ENCODE results near the gene PPP4R4.
A peak's percentile ranks its signal among the peaks of the same experiment; 100 is the strongest.
"Not testable (repeated sequence)": the region's sequence is repeated elsewhere in the genome, so short reads cannot be mapped to it uniquely, and the experiment has no call there.

The PPP4R4 gene

DNA sequence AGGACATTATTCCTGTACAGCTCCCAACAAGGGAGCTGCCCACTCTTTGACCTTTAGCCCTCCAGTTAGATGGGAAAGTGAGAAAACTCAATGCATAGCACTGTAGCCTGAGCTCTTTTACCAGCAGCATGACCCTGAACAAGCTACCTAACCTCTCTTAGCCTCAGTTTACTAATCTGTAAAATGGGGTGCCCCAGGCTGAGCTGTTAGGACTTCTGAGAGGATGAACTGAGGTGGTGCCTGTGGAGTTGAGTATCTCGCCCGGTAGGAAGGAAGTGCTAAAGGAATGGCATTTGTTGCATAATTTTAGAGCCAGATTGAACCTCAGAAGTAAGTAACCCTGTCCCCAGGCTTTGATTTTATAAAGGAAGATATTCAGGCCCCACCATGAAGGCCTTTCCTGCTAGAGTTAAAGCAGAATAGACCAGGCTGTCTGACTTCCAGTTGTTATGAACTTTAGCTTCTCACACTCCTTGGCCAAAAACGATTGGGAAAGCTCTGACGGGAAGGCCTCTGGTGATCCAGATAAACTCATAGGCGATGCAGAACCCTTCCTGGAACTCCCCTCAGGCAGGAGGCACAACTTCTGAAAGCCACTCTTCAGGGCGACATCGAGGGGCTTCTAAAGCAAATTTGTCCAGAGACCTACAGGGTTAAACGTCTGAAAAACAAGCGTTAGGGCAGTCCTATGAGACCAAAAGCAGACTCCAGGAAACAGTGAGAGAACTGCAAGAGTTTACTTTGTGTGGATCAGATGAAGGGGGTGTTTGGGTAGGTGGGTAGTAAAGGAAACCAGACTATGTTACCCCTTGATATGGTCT, 121.4 kb downstream of the PPP4R4 start:
- Histone ChIP-seq H3K4me3 (no peak overlapping the region), H3K27ac (no peak overlapping the region)

DNA sequence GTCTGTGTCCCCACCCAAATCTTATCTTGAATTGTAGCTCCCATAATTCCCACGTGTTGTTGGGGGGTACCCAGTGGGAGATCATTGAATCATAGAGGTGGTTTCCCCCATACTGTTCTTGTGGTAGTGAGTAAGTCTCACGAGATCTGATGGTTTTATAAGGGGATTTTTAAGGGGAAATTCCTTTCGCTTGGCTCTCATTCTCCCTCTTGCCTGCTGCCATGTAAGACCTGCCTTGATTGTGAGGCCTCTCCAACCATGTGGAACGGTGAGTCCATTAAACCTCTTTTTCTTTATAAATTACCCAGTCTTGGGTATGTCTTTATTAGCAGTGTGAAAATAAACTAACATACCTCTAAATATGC, 122.0 kb downstream of the PPP4R4 start:
- H3K27ac ChIP-seq, H3K4me3 ChIP-seq: not testable (repeated sequence)

DNA sequence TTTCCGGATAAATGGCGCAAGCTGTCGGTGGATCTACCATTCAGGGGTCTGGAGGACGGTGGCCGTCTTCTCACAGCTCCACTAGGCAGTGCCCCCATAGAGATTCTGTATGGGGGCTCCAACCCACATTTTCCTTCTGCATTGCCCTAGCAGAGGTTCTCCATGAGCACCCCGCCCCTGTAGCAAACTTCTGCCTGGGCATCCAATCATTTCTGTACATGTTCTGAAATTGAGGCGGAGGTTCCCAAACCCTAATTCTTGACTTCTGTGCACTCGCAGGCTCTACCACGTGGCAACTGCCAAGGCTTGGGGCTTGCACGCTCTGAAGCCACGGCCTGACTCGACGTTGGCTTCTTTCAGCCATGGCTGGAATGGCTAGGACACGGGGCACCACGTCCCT, 124.0 kb downstream of the PPP4R4 start:
- Histone ChIP-seq H3K4me3 (no peak overlapping the region), H3K27ac (no peak overlapping the region)

DNA sequence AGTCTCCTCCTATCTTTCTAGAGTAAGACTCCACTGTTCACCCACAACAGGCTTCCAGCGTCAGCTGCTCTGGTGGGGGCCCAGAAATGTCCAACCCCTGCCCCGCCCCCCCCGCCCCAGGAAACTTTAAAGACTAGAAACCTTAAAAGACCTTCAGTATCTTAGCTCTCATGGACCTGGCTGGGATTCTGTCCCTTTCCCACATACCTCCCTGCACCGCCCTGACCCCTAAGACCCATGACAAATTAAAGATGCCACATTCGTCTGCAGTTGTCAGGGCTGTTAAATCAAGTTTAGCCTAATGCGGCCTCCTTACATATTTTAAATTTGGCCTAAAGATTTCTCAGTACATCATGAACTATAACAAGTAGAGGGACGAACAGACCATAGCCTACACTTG, 129.0 kb downstream of the PPP4R4 start:
- Histone ChIP-seq H3K4me3 (no peak overlapping the region), H3K27ac (no peak overlapping the region)

DNA sequence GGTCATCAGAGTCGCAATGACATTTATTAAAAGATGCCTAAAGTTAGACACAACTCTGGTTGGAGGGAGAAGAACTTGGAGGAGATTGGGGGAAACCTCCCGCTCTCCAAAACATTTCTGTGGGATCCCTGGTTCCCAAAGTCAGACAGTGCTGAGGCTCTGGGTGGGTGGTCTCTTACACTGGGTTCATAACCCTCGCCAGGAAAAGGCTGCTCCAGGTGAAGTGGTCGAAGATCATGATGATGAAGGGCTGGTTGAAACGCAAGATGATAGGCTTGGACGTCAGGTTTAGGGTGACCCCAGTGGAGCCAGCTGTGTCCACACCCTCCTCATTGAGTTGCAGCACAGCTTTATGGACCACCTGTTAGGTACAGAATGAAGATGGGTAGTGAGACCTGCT, 130.1 kb downstream of the PPP4R4 start:
- Histone ChIP-seq H3K27ac (no peak overlapping the region), H3K4me3 (no peak overlapping the region)

DNA sequence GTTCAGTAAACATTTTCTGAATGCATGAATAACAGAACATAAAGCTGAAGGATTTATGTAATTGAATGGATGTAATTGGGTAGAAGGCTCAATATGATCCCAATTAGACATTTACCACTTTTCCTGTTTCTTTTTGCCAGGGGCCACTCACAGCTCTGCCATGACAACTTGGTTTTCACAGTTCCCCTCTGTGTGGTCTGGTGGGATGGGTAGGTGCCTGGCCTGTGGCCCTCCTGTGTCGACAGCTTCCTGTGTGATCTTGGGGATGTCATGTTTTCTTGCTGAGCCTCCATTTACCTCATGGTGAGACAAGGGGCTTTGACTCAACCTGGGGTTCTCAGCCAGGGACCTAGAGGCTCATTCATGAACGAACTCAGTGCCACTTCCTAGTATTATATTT, 131.5 kb downstream of the PPP4R4 start:
- no peak overlapping the region for H3K4me3 ChIP-seq
- no peak overlapping the region for H3K27ac ChIP-seq

DNA sequence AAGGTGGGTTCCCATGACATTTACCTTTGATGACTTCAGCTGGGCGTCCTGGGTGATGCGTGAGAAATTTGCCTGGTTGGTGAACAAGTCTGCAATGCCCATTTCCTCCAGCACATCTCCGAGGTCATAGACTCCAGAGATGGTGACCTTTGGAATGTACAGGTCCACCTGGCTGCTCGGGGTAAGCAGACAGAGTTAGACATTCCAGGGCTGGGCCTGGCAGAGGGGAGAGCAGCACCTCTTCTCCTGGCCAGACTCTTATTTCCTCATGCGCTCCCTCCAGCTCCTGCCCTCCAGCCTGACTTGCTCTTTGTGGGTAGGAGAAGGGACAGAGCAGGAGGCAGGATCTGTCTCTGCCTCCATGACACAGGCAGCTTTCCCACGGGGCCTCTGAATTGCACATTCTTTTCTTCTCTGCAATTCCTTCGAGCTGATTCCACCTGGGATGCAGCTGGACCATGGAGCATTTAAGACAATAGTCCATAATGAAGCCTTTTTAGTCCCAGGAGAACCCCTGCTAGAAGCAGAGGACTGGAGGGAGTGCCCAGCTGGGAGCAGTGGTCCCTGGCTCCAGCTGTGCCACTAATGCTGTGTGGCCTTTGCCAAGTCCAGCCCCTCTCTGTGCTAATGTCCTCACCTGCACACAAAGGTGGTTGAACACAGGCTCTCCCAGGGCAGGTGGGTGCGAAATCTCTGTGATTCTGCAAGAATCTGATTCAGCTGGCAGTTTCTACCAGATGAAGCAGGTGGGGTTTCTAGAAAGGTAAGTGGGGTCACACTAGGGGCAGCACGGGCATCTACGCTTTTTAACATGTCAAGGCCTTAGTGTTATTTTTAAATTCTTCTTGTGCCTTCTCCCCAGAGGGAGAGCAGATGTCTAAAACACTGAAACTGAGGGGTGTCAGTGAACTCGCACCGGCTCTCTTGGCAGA, 132.2 kb downstream of the PPP4R4 start:
- Histone ChIP-seq H3K27ac (no peak overlapping the region), H3K4me3 (no peak overlapping the region)

DNA sequence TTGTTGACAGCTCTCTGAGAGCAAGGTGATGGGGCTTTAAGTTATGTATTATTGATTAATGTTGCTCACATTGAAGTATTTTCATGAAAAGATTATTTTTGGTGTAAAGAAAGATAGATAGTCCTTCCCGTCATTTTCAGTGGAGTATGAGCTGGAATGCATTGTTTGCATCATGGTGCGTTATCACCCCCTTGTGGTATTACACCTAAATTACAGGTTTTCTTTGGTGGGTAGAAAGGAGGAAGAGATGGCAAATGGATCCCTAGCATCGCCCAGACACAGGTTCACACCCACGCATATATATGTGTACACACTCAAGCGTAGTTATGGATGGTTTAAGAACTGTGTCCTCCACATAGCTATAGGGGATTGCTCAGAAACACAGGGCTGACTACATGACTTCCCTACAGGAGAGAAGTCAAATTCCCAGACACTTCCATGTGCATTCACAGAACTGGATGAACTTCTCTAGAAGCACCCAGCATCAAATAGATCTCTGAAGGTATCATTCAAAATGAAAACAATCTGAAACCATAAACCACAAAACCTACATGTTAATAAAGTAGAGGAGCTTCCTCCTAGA, 133.4 kb downstream of the PPP4R4 start:
- no peak overlapping the region for H3K27ac ChIP-seq
- H3K4me3 ChIP-seq = no peak overlapping the region

DNA sequence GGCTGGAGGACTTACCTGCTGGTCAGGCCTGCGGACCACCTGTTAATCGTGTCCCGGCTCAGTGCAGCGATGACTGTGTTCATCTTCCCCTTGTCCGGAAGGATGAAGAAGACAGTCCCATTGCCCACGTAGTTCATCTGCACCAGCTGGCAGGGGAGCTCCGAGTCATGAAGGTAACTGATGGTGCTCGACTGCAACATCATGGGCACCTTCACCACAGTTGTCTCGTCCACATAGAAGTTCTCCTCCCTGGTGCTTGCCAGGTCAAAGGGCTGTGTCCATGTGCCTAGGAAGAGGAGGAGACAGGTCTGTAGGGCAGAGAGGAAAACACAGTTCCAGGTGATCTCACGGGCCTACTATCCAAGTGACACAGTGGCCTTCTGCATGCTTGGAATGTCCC, 135.6 kb downstream of the PPP4R4 start:
- H3K4me3 ChIP-seq = no peak overlapping the region
- H3K27ac ChIP-seq = no peak overlapping the region

DNA sequence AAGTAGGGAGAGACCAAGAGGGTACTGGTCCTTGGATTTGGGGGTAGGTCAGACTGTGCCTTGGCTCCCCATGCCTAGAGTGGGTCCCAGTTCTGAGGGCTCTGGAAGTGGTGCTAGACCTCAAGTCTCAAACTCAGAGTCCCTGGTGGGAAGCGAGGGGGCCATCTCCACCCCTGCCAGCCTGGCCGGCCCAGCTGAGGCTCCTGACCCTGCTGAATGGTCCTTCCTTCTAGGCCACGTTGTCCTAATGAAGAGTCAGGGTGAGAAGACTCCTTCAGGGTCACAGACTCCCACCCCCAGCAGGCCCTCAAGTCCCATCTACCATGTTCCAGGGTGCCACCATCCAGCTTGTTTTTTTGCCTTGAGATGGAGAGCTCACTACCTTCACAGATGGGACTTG, 136.1 kb downstream of the PPP4R4 start:
- Histone ChIP-seq H3K27ac (no peak overlapping the region), H3K4me3 (no peak overlapping the region)

DNA sequence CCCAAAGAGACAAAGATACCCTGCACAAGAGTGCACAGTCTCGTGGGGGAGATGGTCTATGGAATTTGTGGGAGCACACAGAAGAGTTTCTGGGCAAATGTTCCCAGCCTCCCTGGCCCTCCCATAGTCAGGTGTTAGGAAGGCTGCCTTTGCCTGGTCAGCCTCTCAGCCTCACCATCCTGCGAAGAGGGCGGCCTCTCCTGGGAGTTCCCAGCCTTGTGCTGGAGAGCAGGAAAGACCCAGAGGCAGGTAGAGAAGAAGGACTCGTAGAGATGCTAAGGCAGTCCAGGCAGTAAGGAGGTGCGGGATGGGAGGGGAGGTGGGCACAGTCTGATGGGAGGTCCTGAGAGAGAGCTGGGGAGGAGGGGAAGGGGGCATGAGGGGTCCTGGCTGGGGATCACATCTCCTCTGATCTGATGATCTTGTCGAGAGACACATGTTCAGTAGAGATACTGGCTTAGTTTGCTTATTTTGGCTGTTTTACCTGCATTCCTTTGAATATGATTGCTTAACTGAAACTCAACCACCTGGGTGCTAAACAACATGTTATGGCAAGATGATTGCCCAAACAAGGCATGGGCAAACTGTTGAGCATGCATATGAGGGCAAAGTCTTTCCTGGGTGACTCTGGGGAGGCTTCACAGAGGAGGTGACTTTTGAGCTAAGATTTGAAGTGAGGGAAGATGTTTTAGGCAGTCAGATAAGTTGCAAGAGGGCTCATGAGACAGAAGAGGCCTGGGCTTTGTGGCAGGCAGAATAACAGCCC, 138.5 kb downstream of the PPP4R4 start:
- H3K27ac ChIP-seq = no peak overlapping the region
- no peak overlapping the region for H3K4me3 ChIP-seq

DNA sequence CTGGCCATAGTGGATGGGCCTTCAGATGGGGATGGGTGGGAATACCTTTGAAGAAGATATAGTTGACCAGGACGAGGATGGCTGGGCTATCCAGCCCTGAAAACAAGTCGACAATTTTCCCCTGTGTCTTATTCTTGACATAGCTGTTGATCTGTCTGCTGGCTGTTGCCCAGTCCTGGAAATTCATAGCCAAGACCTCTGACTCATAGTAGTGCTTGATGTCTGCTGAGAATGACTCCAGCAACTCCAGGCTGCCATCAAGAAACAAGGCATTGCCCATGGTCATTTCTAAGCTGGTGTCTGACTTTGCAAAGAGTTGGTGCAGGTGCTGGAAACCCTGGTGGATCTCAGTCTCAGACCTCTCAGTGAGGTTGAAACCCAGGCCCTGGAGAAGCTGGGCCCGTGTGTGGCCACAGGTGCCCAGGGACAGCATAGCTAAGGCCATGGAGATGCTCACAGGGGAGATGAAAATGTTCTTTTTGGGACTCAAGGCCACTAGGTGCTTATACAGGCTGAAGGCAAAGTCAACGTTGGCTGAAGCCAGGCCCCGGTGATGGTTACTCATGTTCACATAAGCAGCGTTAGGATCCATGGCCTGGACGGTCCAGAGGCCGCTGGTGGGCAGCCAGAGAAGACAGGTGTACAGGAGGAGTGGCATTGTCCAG, 140.0 kb downstream of the PPP4R4 start:
- Histone ChIP-seq H3K4me3 (no peak overlapping the region), H3K27ac (no peak overlapping the region)

DNA sequence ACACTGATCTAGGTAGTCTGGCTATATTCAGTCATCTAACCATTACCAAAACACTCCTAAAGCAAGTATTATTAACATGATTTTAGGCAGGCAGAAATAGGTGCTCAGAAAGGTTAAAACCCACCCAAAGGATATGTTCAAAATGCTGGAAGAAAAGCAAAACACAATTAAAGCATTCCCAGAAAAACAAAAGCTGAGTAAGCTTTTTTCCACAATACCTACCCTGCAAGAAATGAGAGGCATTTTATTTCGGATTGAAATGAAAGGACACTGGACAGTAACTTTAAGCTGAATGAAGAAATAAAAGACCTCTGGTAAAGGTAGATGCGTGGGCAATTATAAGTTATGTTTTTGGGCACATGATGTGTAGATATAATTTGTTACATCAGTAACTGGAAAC, 140.8 kb downstream of the PPP4R4 start:
- no peak overlapping the region for H3K27ac ChIP-seq
- H3K4me3 ChIP-seq = no peak overlapping the region

DNA sequence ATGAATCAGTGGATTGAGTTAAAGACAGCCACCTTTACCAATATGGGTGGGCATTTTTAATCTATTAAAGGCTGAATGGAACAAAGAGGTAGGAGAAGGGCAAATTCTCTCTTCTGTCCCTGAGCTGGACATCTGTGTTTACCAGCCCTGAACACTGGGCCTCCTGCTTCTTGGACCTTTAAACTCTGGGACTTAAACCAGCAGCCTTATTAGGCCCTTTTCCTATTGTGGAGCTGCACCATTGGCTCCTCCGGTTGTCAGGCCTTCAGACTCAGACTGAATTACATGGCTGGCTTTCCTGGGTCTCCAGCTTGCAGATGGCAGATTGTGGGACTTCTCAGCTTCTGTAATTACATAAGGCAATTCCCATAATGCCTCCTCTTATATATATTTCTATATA, 142.6 kb downstream of the PPP4R4 start:
- peak overlapping the region in 2 of 21 experiments; percentile 11 to 36 for H3K27ac ChIP-seq
- no peak overlapping the region for H3K4me3 ChIP-seq

DNA sequence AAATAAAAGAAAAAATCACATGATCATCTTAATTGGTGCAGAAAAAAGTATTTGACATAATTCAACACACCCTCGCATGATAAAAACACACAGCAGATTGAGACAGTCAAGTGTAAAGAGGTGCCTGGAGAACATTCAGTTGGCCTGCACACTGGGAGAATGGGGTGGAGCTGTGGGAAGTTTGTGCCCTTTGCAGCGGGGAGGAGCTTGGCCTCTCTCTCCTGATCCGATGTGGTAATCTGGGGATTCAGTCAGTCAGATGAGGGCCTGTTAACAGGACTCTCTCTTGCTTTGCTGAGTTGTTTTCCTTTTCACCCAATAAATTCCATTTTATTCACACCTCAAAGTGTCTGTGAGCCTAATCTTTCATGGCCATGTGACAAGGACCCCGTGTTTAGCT, 143.1 kb downstream of the PPP4R4 start:
- peak overlapping the region in 3 of 21 experiments; percentile 27 to 58 (median 45) for H3K27ac ChIP-seq
- H3K4me3 ChIP-seq = no peak overlapping the region

DNA sequence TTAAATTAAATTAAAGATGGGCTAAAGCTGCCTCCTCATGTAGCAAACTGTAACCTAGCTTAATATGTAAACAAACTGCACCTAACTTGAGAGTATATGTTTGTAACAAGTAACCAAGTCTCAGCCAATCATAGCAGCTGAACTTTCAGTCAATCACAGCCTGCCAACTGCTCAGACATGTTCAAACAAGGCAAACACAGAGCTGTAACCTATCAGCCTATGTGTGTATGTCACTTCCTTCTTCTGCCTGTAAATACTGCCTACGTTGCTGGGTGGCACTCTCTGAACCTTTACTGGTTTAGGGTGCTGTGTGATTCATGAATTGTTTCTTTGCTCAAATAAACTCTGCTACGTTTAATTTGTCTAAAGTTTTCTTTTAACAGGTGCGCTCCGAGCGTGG, 146.1 kb downstream of the PPP4R4 start:
- H3K4me3 ChIP-seq = no peak overlapping the region
- peak overlapping the region in 11 of 21 experiments; percentile 16 to 82 (median 38) for H3K27ac ChIP-seq

DNA sequence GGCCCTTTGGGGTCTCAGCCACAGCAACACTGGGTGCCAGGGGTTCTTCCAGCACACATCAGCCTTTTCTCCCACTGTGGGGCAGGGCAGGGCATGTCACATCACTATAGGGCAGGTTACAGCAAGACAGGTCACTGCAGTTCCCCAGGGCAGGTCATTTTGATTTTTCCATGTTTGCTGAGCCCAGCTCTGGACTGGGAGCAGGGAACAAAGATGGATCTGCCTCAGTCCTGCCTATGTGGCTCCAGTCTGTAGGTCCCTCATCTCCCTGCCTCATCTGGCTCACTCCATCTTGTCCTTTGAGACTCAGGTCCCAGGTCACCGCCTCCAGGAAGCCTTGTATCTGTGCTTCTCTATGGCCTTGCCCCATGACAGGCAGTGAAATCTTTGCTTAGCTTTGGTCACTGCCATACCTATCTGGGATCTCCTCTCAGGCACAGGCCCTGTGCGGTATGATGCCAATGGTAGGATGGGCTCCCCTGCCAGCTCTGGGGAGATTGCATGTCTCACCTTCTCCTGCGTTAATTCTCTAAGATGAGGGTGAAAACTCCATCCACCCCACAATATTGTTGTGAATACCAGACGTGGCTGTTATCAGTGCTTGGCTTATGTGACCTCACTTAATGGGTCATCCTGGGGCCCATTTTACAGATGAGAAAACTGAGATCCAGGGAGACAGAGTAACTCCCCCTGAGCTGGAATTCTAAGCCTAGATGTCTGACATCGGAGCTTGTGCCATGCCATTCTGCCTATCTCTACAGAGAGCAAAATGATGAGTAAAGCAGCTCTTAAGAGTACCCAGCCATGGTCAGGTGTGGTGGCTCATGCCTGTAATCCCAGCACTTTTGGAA, 147.5 kb downstream of the PPP4R4 start:
- Histone ChIP-seq H3K4me3 (no peak overlapping the region), H3K27ac (no peak overlapping the region)

Data from skin epidermis (tissue), 12 donors.